Measurements from ENCODE around the gene MYO16.

The MYO16 gene

GRCh38 chr13:108760541-108760940, 131.1 kb downstream of the MYO16 start:
- H2AK5ac ChIP-seq (ENCODE audit: low read length, severe bottlenecking) = no peak overlapping the region
- no peak overlapping the region for H3K14ac ChIP-seq (ENCODE audit: low read length in 2 of 2)
- H3K27ac ChIP-seq (ENCODE audit: low read length, poor library complexity, severe bottlenecking) = no peak overlapping the region
- no peak overlapping the region for H2AFZ ChIP-seq (ENCODE audit: low read depth, low read length)
- no peak overlapping the region for H4K8ac ChIP-seq (ENCODE audit: low read length)
- no peaks in the 10 kb centered on the region for H3K36me3 ChIP-seq (ENCODE audit: control insufficient read depth in 1 of 2, insufficient read depth in 2 of 2, low read depth in 1 of 2, low read length in 2 of 2)
- H2BK15ac ChIP-seq (ENCODE audit: low read depth, poor library complexity, severe bottlenecking) = no peak overlapping the region
- no peak overlapping the region for H3K23ac ChIP-seq (ENCODE audit: low read length in 2 of 2)
- DNase-seq = no peak
- no peaks in the 10 kb centered on the region for H3K9me3 ChIP-seq (ENCODE audit: control insufficient read depth, low read length)
- H3K4me2 ChIP-seq (ENCODE audit: low read length, poor library complexity, severe bottlenecking) = no peak overlapping the region
- H2BK12ac ChIP-seq (ENCODE audit: low read length in 2 of 2) = no peak overlapping the region
- H2BK120ac ChIP-seq (ENCODE audit: low read depth, low read length) = no peak overlapping the region
- no peaks in the 10 kb centered on the region for H3K27me3 ChIP-seq (ENCODE audit: control insufficient read depth in 1 of 2, insufficient read depth in 1 of 2, low read length in 2 of 2)
- H3K4me3 ChIP-seq (ENCODE audit: insufficient read depth in 1 of 2, low read depth in 1 of 2, low read length in 2 of 2) = no peak overlapping the region
- no peak overlapping the region for H3K18ac ChIP-seq (ENCODE audit: low read depth in 1 of 2, low read length in 2 of 2)
- no peaks in the 10 kb centered on the region for H3K4me1 ChIP-seq (ENCODE audit: control insufficient read depth, insufficient read depth, low read depth, low read length)
- H2BK5ac ChIP-seq (ENCODE audit: low read depth, low read length, poor library complexity, severe bottlenecking) = no peak overlapping the region
- no peak overlapping the region for H3K9ac ChIP-seq (ENCODE audit: low read length)
- H3K79me1 ChIP-seq (replicated peaks; ENCODE audit: low read length, poor library complexity, severe bottlenecking) = no peaks in the 10 kb centered on the region
- H3K4ac ChIP-seq (ENCODE audit: low read depth in 1 of 2, low read length in 2 of 2) = no peak overlapping the region
- no peak overlapping the region for H4K91ac ChIP-seq (ENCODE audit: low read length)
- WGBS = no CpG with 5 or more reads among the region's 3 CpGs

- 91% methylated on average over 5 of the region's 5 CpGs for WGBS
- no peak overlapping the region for H2BK5ac ChIP-seq (ENCODE audit: low read depth, low read length, poor library complexity, severe bottlenecking)
- DNase-seq = no peak
Measured at GRCh38 chr13:108768035-108768434, 138.6 kb downstream of the MYO16 start.

GRCh38 chr13:108769213-108770070, 140.0 kb downstream of the MYO16 start:
- no peak overlapping the region for H3K4ac ChIP-seq (ENCODE audit: low read depth in 1 of 2, low read length in 2 of 2)
- H3K4me1 ChIP-seq (ENCODE audit: control insufficient read depth, insufficient read depth, low read depth, low read length) = peaks cover 3% of the 10 kb centered on the region
- H3K18ac ChIP-seq (ENCODE audit: low read depth in 1 of 2, low read length in 2 of 2) = no peak overlapping the region
- no peak overlapping the region for H3K23ac ChIP-seq (ENCODE audit: low read length in 2 of 2)
- no peak overlapping the region for H2AFZ ChIP-seq (ENCODE audit: low read depth, low read length)
- no peak overlapping the region for H3K4me2 ChIP-seq (ENCODE audit: low read length, poor library complexity, severe bottlenecking)
- H3K9ac ChIP-seq (ENCODE audit: low read length) = no peak overlapping the region
- no peaks in the 10 kb centered on the region for H3K36me3 ChIP-seq (ENCODE audit: control insufficient read depth in 1 of 2, insufficient read depth in 2 of 2, low read depth in 1 of 2, low read length in 2 of 2)
- no peak for DNase-seq
- no peak overlapping the region for H3K14ac ChIP-seq (ENCODE audit: low read length in 2 of 2)
- no peak overlapping the region for H4K8ac ChIP-seq (ENCODE audit: low read length)
- no peak overlapping the region for H2BK5ac ChIP-seq (ENCODE audit: low read depth, low read length, poor library complexity, severe bottlenecking)
- no peak overlapping the region for H4K91ac ChIP-seq (ENCODE audit: low read length)
- H2BK12ac ChIP-seq (ENCODE audit: low read length in 2 of 2) = no peak overlapping the region
- no peak overlapping the region for H2BK120ac ChIP-seq (ENCODE audit: low read depth, low read length)
- H3K27ac ChIP-seq (ENCODE audit: low read length, poor library complexity, severe bottlenecking) = no peak overlapping the region
- WGBS = 90% methylated on average over 9 of the region's 10 CpGs
- no peak overlapping the region for H2BK15ac ChIP-seq (ENCODE audit: low read depth, poor library complexity, severe bottlenecking)
- no peak overlapping the region for H3K4me3 ChIP-seq (ENCODE audit: insufficient read depth in 1 of 2, low read depth in 1 of 2, low read length in 2 of 2)
- peak overlapping the region; percentile 28 for H2AK5ac ChIP-seq (ENCODE audit: low read length, severe bottlenecking)
- no peaks in the 10 kb centered on the region for H3K79me1 ChIP-seq (replicated peaks; ENCODE audit: low read length, poor library complexity, severe bottlenecking)
- H3K9me3 ChIP-seq (ENCODE audit: control insufficient read depth, low read length) = no peaks in the 10 kb centered on the region
- no peaks in the 10 kb centered on the region for H3K27me3 ChIP-seq (ENCODE audit: control insufficient read depth in 1 of 2, insufficient read depth in 1 of 2, low read length in 2 of 2)

More at GRCh38 chr13:108768035-108768434, 138.6 kb downstream of the MYO16 start:
- H3K23ac ChIP-seq (ENCODE audit: low read length in 2 of 2) = no peak overlapping the region
- no peak overlapping the region for H3K27ac ChIP-seq (ENCODE audit: low read length, poor library complexity, severe bottlenecking)
- no peak overlapping the region for H2BK12ac ChIP-seq (ENCODE audit: low read length in 2 of 2)
- no peaks in the 10 kb centered on the region for H3K9me3 ChIP-seq (ENCODE audit: control insufficient read depth, low read length)
- H3K4ac ChIP-seq (ENCODE audit: low read depth in 1 of 2, low read length in 2 of 2) = no peak overlapping the region
- H2BK120ac ChIP-seq (ENCODE audit: low read depth, low read length) = no peak overlapping the region
- H3K79me1 ChIP-seq (replicated peaks; ENCODE audit: low read length, poor library complexity, severe bottlenecking) = no peaks in the 10 kb centered on the region
- no peak overlapping the region for H2AK5ac ChIP-seq (ENCODE audit: low read length, severe bottlenecking)
- no peak overlapping the region for H3K18ac ChIP-seq (ENCODE audit: low read depth in 1 of 2, low read length in 2 of 2)
- H3K9ac ChIP-seq (ENCODE audit: low read length) = no peak overlapping the region
- no peak overlapping the region for H2BK15ac ChIP-seq (ENCODE audit: low read depth, poor library complexity, severe bottlenecking)
- no peak overlapping the region for H4K91ac ChIP-seq (ENCODE audit: low read length)
- H3K14ac ChIP-seq (ENCODE audit: low read length in 2 of 2) = no peak overlapping the region
- no peak overlapping the region for H3K4me2 ChIP-seq (ENCODE audit: low read length, poor library complexity, severe bottlenecking)
- peaks cover 3% of the 10 kb centered on the region for H3K4me1 ChIP-seq (ENCODE audit: control insufficient read depth, insufficient read depth, low read depth, low read length)
- H3K27me3 ChIP-seq (ENCODE audit: control insufficient read depth in 1 of 2, insufficient read depth in 1 of 2, low read length in 2 of 2) = no peaks in the 10 kb centered on the region
- no peak overlapping the region for H3K4me3 ChIP-seq (ENCODE audit: insufficient read depth in 1 of 2, low read depth in 1 of 2, low read length in 2 of 2)
- no peak overlapping the region for H4K8ac ChIP-seq (ENCODE audit: low read length)
- H3K36me3 ChIP-seq (ENCODE audit: control insufficient read depth in 1 of 2, insufficient read depth in 2 of 2, low read depth in 1 of 2, low read length in 2 of 2) = no peaks in the 10 kb centered on the region
- no peak overlapping the region for H2AFZ ChIP-seq (ENCODE audit: low read depth, low read length)

- no peak overlapping the region for H2AFZ ChIP-seq (ENCODE audit: low read depth, low read length)
- no peak overlapping the region for H4K91ac ChIP-seq (ENCODE audit: low read length)
- no peak overlapping the region for H2AK5ac ChIP-seq (ENCODE audit: low read length, severe bottlenecking)
- H2BK5ac ChIP-seq (ENCODE audit: low read depth, low read length, poor library complexity, severe bottlenecking) = no peak overlapping the region
- no peak overlapping the region for H4K8ac ChIP-seq (ENCODE audit: low read length)
- no peak for DNase-seq
- H3K4ac ChIP-seq (ENCODE audit: low read depth in 1 of 2, low read length in 2 of 2) = no peak overlapping the region
- WGBS = 88% methylated on average over 8 of the region's 8 CpGs
- no peak overlapping the region for H3K9ac ChIP-seq (ENCODE audit: low read length)
- H3K9me3 ChIP-seq (ENCODE audit: control insufficient read depth, low read length) = no peaks in the 10 kb centered on the region
- H2BK15ac ChIP-seq (ENCODE audit: low read depth, poor library complexity, severe bottlenecking) = no peak overlapping the region
- no peaks in the 10 kb centered on the region for H3K79me1 ChIP-seq (replicated peaks; ENCODE audit: low read length, poor library complexity, severe bottlenecking)
- no peak overlapping the region for H3K4me3 ChIP-seq (ENCODE audit: insufficient read depth in 1 of 2, low read depth in 1 of 2, low read length in 2 of 2)
- H3K4me1 ChIP-seq (ENCODE audit: control insufficient read depth, insufficient read depth, low read depth, low read length) = peaks cover 10% of the 10 kb centered on the region
- no peak overlapping the region for H3K23ac ChIP-seq (ENCODE audit: low read length in 2 of 2)
- H2BK12ac ChIP-seq (ENCODE audit: low read length in 2 of 2) = no peak overlapping the region
- H3K4me2 ChIP-seq (ENCODE audit: low read length, poor library complexity, severe bottlenecking) = no peak overlapping the region
- H3K36me3 ChIP-seq (ENCODE audit: control insufficient read depth in 1 of 2, insufficient read depth in 2 of 2, low read depth in 1 of 2, low read length in 2 of 2) = no peaks in the 10 kb centered on the region
- H3K27me3 ChIP-seq (ENCODE audit: control insufficient read depth in 1 of 2, insufficient read depth in 1 of 2, low read length in 2 of 2) = no peaks in the 10 kb centered on the region
- no peak overlapping the region for H2BK120ac ChIP-seq (ENCODE audit: low read depth, low read length)
- no peak overlapping the region for H3K27ac ChIP-seq (ENCODE audit: low read length, poor library complexity, severe bottlenecking)
- H3K18ac ChIP-seq (ENCODE audit: low read depth in 1 of 2, low read length in 2 of 2) = no peak overlapping the region
- H3K14ac ChIP-seq (ENCODE audit: low read length in 2 of 2) = no peak overlapping the region
Measured at GRCh38 chr13:108775597-108775996, 146.2 kb downstream of the MYO16 start.
